ENCODE data around the gene ALDH4A1. TPM values are rescaled to one million over a fixed set of nuclear protein-coding genes. Genes with fewer than 3 reads are reported as not detected.

ALDH4A1 gene
- total and polyA plus RNA-seq, 10 of the 15 experiments (the other 5 are each of a cell fraction or from before 2014, with no cell fraction given) = 0.06 to 25.5 (median 13.0) TPM

- TF ChIP-seq, protein P1, sequence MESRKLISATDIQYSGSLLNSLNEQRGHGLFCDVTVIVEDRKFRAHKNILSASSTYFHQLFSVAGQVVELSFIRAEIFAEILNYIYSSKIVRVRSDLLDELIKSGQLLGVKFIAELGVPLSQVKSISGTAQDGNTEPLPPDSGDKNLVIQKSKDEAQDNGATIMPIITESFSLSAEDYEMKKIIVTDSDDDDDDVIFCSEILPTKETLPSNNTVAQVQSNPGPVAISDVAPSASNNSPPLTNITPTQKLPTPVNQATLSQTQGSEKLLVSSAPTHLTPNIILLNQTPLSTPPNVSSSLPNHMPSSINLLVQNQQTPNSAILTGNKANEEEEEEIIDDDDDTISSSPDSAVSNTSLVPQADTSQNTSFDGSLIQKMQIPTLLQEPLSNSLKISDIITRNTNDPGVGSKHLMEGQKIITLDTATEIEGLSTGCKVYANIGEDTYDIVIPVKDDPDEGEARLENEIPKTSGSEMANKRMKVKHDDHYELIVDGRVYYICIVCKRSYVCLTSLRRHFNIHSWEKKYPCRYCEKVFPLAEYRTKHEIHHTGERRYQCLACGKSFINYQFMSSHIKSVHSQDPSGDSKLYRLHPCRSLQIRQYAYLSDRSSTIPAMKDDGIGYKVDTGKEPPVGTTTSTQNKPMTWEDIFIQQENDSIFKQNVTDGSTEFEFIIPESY (IDR thresholded peaks at IDR 0.05) = no peak
- TF ChIP-seq POLR2A (IDR thresholded peaks at IDR 0.05; ENCODE audit: low read depth, low read length) = no peak
- no peak for TF ChIP-seq NFYA (IDR thresholded peaks at IDR 0.05; ENCODE audit: borderline replicate concordance, low read depth, low read length)
- TF ChIP-seq IRF5 (IDR thresholded peaks at IDR 0.05; ENCODE audit: borderline replicate concordance) = no peak
- no peak for TF ChIP-seq BRCA1 (IDR thresholded peaks at IDR 0.05; ENCODE audit: low read depth, low read length)
- no peak for TF ChIP-seq NBN (IDR thresholded peaks at IDR 0.05)
- no peak for TF ChIP-seq ZNF207 (IDR thresholded peaks at IDR 0.05; ENCODE audit: borderline replicate concordance)
- no peak for TF ChIP-seq TCF7 (IDR thresholded peaks at IDR 0.05; ENCODE audit: borderline replicate concordance)
These were observed 45.2 kb upstream of the ALDH4A1 start (continued) for GRCh38 chr1:18947570-18947969.

DNA sequence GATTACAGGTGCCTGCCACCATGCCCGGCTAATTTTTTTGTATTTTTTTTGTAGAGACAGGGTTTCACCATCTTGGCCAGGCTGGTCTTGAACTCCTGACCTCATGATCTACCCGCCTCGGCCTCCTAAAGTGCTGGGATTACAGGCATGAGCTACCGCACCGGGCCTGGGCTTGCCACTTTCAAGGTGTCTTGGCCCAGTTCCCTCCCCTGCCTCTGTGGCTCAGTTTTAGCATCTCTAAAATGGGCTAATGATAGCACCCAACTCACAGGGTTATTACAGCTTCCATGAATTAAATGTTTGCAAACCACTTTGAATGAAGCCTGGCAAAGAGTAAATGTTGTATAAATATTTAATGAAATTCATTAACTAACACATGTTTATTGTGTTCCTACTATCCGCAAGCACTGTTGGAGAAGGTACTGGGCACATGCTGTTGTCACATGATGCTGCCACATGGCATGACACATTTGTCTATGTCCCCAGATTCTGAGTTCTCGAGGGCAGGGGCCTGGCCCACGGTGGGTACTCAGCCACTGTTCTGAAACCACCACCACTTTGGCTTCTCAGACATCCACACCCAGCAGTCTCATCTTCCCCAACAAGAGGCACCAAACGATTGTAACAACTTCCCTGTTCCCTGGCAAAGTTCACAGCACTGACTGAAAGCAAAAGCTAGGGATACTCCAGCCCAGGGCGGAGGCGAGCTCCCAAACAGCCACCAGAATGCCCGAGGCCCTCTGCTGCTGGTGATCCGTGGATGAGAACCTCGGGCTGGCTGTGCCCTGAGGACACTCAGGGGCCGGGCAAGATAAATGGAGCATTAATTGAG is 44.4 kb upstream of the ALDH4A1 start:
- intact Hi-C loops (cut with micrococcal nuclease; ENCODE audit: unreplicated experiment) = no loop called here
- Histone ChIP-seq H3K9me3 (replicated peaks; ENCODE audit: control insufficient read depth, insufficient read depth, low read length) (no peaks in the 10 kb centered on the region), H3K4me1 (ENCODE audit: control insufficient read depth, insufficient read depth, low read length) (peaks cover 51% of the 10 kb centered on the region), H3K79me2 (ENCODE audit: control insufficient read depth, insufficient read depth, low read length) (peaks cover 36% of the 10 kb centered on the region), H4K20me1 (ENCODE audit: control insufficient read depth, insufficient read depth) (no peaks in the 10 kb centered on the region), H3K4me3 (no peak overlapping the region), H3K27ac (ENCODE audit: control insufficient read depth, insufficient read depth) (no peak overlapping the region), H3K36me3 (ENCODE audit: control insufficient read depth in 2 of 2, insufficient read depth in 2 of 2, low read length in 1 of 2) (no peaks in the 10 kb centered on the region), H3K27me3 (replicated peaks in 1 of 2; ENCODE audit: control insufficient read depth in 2 of 2, insufficient read depth in 2 of 2, low read length in 1 of 2) (no peaks in the 10 kb centered on the region), H2AFZ (ENCODE audit: control insufficient read depth, low read depth, low read length) (no peak overlapping the region), H3K4me2 (ENCODE audit: control insufficient read depth, insufficient read depth) (no peak overlapping the region), H3K9ac (ENCODE audit: control insufficient read depth, insufficient read depth, low read length) (no peak overlapping the region)
- WGBS (ENCODE audit: insufficient coverage, insufficient replicate concordance, low lambda C conversion rate, missing lambda C conversion rate) = 89% methylated on average over 15 of the region's 15 CpGs
- DNase-seq (ENCODE audit: low read depth, low spot score) (no peak), FAIRE-seq (no peak), ATAC-seq (no peak)
- CTCF ChIA-PET = interaction anchor here (0.7 to 2.8 kb wide), 4 partner anchors 8 to 39 kb away, joined by 3 to 10 read pairs (median 5); no protein-coding TSS in a partner anchor
- POLR2A ChIA-PET = interaction anchor here (0.7 to 1.6 kb wide), 2 partner anchors 10 to 20 kb away, joined by 3 to 4 read pairs; no protein-coding TSS in a partner anchor
- SMC1A ChIA-PET (ENCODE audit: uncharacterized antibody, unreplicated experiment) = interaction anchor here (0.7 to 0.9 kb wide), 2 partner anchors 19 to 32 kb away, joined by 3 to 4 read pairs; no protein-coding TSS in a partner anchor
- RAD21 ChIA-PET (ENCODE audit: unreplicated experiment) = no interaction called here
- in situ Hi-C loops (cut with MboI) = no loop called here
- BruUV-seq (replicated peaks) = no TSS peak
- TF ChIP-seq CEBPB (IDR thresholded peaks at IDR 0.05; ENCODE audit: borderline replicate concordance in 1 of 2, low read depth in 2 of 2, low read length in 2 of 2) (no peak), RAD51 (IDR thresholded peaks at IDR 0.05) (no peak), DPF2 (IDR thresholded peaks at IDR 0.05) (no peak), CREM (IDR thresholded peaks at IDR 0.05; ENCODE audit: low read depth) (no peak), POLR2AphosphoS2 (IDR thresholded peaks at IDR 0.05; ENCODE audit: low read depth, low read length) (no peak), CHD1 (IDR thresholded peaks at IDR 0.05; ENCODE audit: low read depth, low read length) (no peak), ZNF687 (IDR thresholded peaks at IDR 0.05) (no peak), MYC (IDR thresholded peaks at IDR 0.05; ENCODE audit: insufficient read depth, insufficient read length, insufficient replicate concordance, low read length, severe bottlenecking) (no peak)
